GM12872 (cell line): Measurements from ENCODE around the gene SYK.

Source experiments
- CTCF ChIP-seq: IDR thresholded peaks from 3 replicates; pipeline ENCODE4 v1.5.1; 2011; ENCODE audit warnings: low read depth, mild to moderate bottlenecking, low read length, moderate library complexity; ENCODE audit not compliant: insufficient read depth

SYK gene

GRCh38 chr9:90818279-90818678 lies 16.7 kb downstream of the SYK start:
- TF ChIP-seq CTCF, result no peak

- no peak for TF ChIP-seq CTCF
Measured at GRCh38 chr9:90821697-90822096, 20.1 kb downstream of the SYK start.

GRCh38 chr9:90822866-90823265 lies 21.2 kb downstream of the SYK start:
- no peak for TF ChIP-seq CTCF

GRCh38 chr9:90825586-90825985 lies 24.0 kb downstream of the SYK start:
- TF ChIP-seq CTCF, result no peak

GRCh38 chr9:90826326-90827020 lies 24.9 kb downstream of the SYK start:
- no peak for TF ChIP-seq CTCF

GRCh38 chr9:90827181-90827871 lies 25.7 kb downstream of the SYK start:
- TF ChIP-seq CTCF, result no peak

- TF ChIP-seq CTCF, result peak; percentile 55
Measured at GRCh38 chr9:90830051-90830450, 28.4 kb downstream of the SYK start.
